Lower lobe of right lung (tissue), 2 donors: ENCODE results near the gene RASSF5. TPM values are rescaled to one million over a fixed set of nuclear protein-coding genes. Genes with fewer than 3 reads are reported as not detected.

Experiments used
- ATAC-seq, 2 donors: fragments of 200-7000 bp; cut with Tn5 transposase; one replicate each; pipeline ENCODE4 v1.9.1; 2020 to 2022; ENCODE audit warnings: mild to moderate bottlenecking in 2 of 2, moderate library complexity in 2 of 2
- DNase-seq: peaks from one replicate; pipeline ENCODE4 v3.0.0-alpha.2; 2020
- H3K27ac ChIP-seq: fragments of 200-600 bp; one replicate; pipeline ENCODE4 v1.8.0; 2022
- H3K27me3 ChIP-seq: fragments of 200-600 bp; one replicate; pipeline ENCODE4 v1.8.0; 2022; ENCODE audit warnings: low read depth
- H3K36me3 ChIP-seq: fragments of 200-600 bp; one replicate; pipeline ENCODE4 v1.8.0; 2022; ENCODE audit warnings: mild to moderate bottlenecking
- H3K4me1 ChIP-seq: fragments of 200-600 bp; one replicate; pipeline ENCODE4 v1.8.0; 2022
- H3K4me3 ChIP-seq: fragments of 200-600 bp; one replicate; pipeline ENCODE4 v1.8.0; 2022; ENCODE audit warnings: mild to moderate bottlenecking
- H3K9me3 ChIP-seq: fragments of 200-600 bp; one replicate; pipeline ENCODE4 v1.8.0; 2022
- CTCF ChIP-seq: fragments of 200-600 bp; IDR thresholded peaks from one replicate; pipeline ENCODE4 v1.8.0; 2022; ENCODE audit warnings: antibody characterized with exemption, mild to moderate bottlenecking
- intact Hi-C: fragments of 100-400 bp; cut with DNase I; formaldehyde crosslinking; loops from one replicate; pipeline ENCODE4 v1.11.0; 2022
- total RNA-seq: library from RNA; stranded (reverse); fragmentation: NEBNext Ultra II Directional; extraction: Animal tissue kit (Norgen Biotek cat#: 25700); gene quantifications from one replicate; pipeline ENCODE4 v1.2.1, GENCODE V29; 2021
- donor health status: DM: no; HTN: yes; CAD: no; lungs with severe emphysema.

Gene RASSF5
- total RNA-seq, 1 donor from 2014 or later, result 48.2 TPM

- no peak for TF ChIP-seq CTCF
- Histone ChIP-seq H3K9me3 (no peaks in the 10 kb centered on the region), H3K27me3 (no peaks in the 10 kb centered on the region), H3K27ac (no peak overlapping the region), H3K36me3 (no peaks in the 10 kb centered on the region), H3K4me1 (peaks cover 18% of the 10 kb centered on the region), H3K4me3 (no peak overlapping the region)
- no peak for ATAC-seq
- DNase-seq, result no peak
- intact Hi-C loops, result no loop called here
Observed at GRCh38 chr1:206547104-206547503, 39.8 kb downstream of the RASSF5 start.

GRCh38 chr1:206550446-206550845 is 43.1 kb downstream of the RASSF5 start:
- DNase-seq (no peak), ATAC-seq (peak; percentile 41 to 57)
- Histone ChIP-seq H3K27ac (no peak overlapping the region), H3K36me3 (no peaks in the 10 kb centered on the region), H3K9me3 (no peaks in the 10 kb centered on the region), H3K4me3 (no peak overlapping the region), H3K4me1 (peaks cover 36% of the 10 kb centered on the region), H3K27me3 (no peaks in the 10 kb centered on the region)
- TF ChIP-seq CTCF, result no peak
- intact Hi-C loops, result no loop called here

DNA sequence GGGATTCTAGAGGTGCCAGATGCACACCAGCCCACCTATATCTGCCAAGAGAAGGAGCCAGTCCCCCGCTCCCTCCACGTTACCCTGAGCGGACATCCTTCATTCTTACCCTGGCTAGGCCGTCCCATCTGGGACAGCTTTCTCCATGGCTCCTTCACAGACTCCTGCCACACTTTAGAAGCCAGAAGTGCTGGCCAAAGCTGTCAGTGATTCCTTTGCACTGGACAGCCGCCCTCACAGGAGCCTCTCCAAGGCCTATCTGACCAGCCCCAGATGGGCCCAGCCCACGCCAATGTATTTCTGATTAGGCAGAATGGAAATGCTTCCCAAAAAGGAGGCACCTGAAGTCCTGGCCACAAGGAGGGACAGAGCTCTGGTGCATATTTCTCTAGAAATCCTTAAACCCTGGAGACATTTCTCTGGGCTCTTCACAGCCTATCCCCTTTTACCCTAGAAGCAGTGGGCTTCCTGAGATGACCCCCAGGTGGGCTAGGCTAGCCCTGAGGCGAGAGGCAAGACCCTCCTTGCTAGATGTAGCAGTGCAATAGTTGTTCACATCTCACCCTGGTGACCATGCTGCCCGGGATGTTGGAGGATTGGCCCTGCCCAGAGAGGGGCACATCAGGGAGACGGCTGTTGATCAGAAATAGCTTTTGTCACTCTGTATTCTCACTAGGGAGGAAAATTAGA is 44.1 kb downstream of the RASSF5 start:
- peaks cover 45% of the 10 kb centered on the region for H3K4me1 ChIP-seq
- ATAC-seq (no peak), DNase-seq (no peak)
- no peaks in the 10 kb centered on the region for H3K9me3 ChIP-seq
- no peaks in the 10 kb centered on the region for H3K27me3 ChIP-seq
- H3K36me3 ChIP-seq, result no peaks in the 10 kb centered on the region
- no peak overlapping the region for H3K4me3 ChIP-seq
- no peak for TF ChIP-seq CTCF
- no peak overlapping the region for H3K27ac ChIP-seq
- intact Hi-C loops, result no loop called here

GRCh38 chr1:206551986-206552326 is 44.6 kb downstream of the RASSF5 start:
- ATAC-seq (peak; percentile 39 to 59), DNase-seq (no peak)
- no peak for TF ChIP-seq CTCF
- Histone ChIP-seq H3K4me1 (peaks cover 50% of the 10 kb centered on the region), H3K4me3 (no peak overlapping the region), H3K36me3 (no peaks in the 10 kb centered on the region), H3K27me3 (no peaks in the 10 kb centered on the region), H3K27ac (no peak overlapping the region), H3K9me3 (no peaks in the 10 kb centered on the region)
- intact Hi-C loops, result no loop called here

GRCh38 chr1:206554211-206554610 is 46.9 kb downstream of the RASSF5 start:
- intact Hi-C loops, result no loop called here
- ATAC-seq (no peak), DNase-seq (no peak)
- Histone ChIP-seq H3K9me3 (no peaks in the 10 kb centered on the region), H3K4me3 (no peak overlapping the region), H3K4me1 (peaks cover 69% of the 10 kb centered on the region), H3K36me3 (no peaks in the 10 kb centered on the region), H3K27ac (no peak overlapping the region), H3K27me3 (no peaks in the 10 kb centered on the region)
- TF ChIP-seq CTCF, result no peak
